Common myeloid progenitor, CD34-positive (primary cell): ENCODE measurements around the gene COMMD8.

Experiments
- CTCF ChIA-PET: fragments of 350-600 bp; sonication (Branson Sonifier 250); formaldehyde crosslinking; loops from one replicate; lab custom pipeline; 2021; ENCODE audit warnings: antibody characterized with exemption; lab: Charles Lee
- POLR2A ChIA-PET: fragments of 350-600 bp; sonication (Branson Sonifier 250); formaldehyde crosslinking; loops from one replicate; lab custom pipeline; 2021; ENCODE audit warnings: antibody characterized with exemption; lab: Charles Lee
- DNase-seq, 3 donors: peaks; one replicate each; pipeline versions ENCODE4 v3.0.0 to v3.0.0-alpha.2; 2013
- H3K27ac ChIP-seq, 2 experiments: 1 replicate in 1 of 2; 2 replicates in 1 of 2; pipeline ENCODE4 v1.7.0; 2013; ENCODE audit warnings: inconsistent platforms in 2 of 2, low read length in 2 of 2, mild to moderate bottlenecking in 2 of 2, low read depth in 1 of 2, moderate library complexity in 1 of 2; ENCODE audit not compliant: severe bottlenecking in 2 of 2, insufficient read depth in 1 of 2, poor library complexity in 1 of 2
- H3K27me3 ChIP-seq, 5 experiments: replicated peaks in 2 of 5; 1 replicate in 3 of 5; 2 replicates in 2 of 5; pipeline versions ENCODE4 v1.6.1 to v1.7.0; 2013; ENCODE audit warnings: low read length in 4 of 5, mild to moderate bottlenecking in 2 of 5, moderate library complexity in 2 of 5, inconsistent platforms in 1 of 5; ENCODE audit not compliant: insufficient read depth in 5 of 5, control insufficient read depth in 4 of 5
- H3K36me3 ChIP-seq, 4 experiments: 1 replicate in 2 of 4; 2 replicates in 2 of 4; pipeline versions ENCODE4 v1.6.1 to v1.7.0; 2013; ENCODE audit warnings: low read length in 3 of 4, control low read depth in 1 of 4, mild to moderate bottlenecking in 1 of 4; ENCODE audit not compliant: control insufficient read depth in 4 of 4, insufficient read depth in 4 of 4
- H3K4me1 ChIP-seq, 4 experiments: 1 replicate in 3 of 4; 2 replicates in 1 of 4; pipeline versions ENCODE4 v1.6.1 to v1.7.1; 2013; ENCODE audit warnings: low read length in 3 of 4, mild to moderate bottlenecking in 3 of 4, control low read depth in 1 of 4, inconsistent platforms in 1 of 4, moderate library complexity in 1 of 4; ENCODE audit not compliant: control insufficient read depth in 4 of 4, insufficient read depth in 4 of 4; ENCODE audit errors: control extremely low read depth in 1 of 4
- H3K4me3 ChIP-seq, 7 experiments: 1 replicate in 4 of 7; 2 replicates in 3 of 7; pipeline versions ENCODE4 v1.5.1 to v1.7.0; 2013; ENCODE audit warnings: mild to moderate bottlenecking in 7 of 7, low read length in 6 of 7, moderate library complexity in 6 of 7, inconsistent platforms in 2 of 7, low read depth in 2 of 7, control low read depth in 1 of 7; ENCODE audit not compliant: insufficient read depth in 4 of 7, control insufficient read depth in 1 of 7; ENCODE audit errors: extremely low read depth in 1 of 7
- H3K9me3 ChIP-seq, 5 experiments: 1 replicate in 4 of 5; 2 replicates in 1 of 5; pipeline versions ENCODE4 v1.6.1 to v1.7.1; 2013; ENCODE audit warnings: low read length in 4 of 5, mild to moderate bottlenecking in 2 of 5, inconsistent platforms in 1 of 5, low read depth in 1 of 5, moderate library complexity in 1 of 5; ENCODE audit not compliant: control insufficient read depth in 4 of 5, insufficient read depth in 2 of 5; ENCODE audit errors: control extremely low read depth in 1 of 5
- WGBS: methylation state at CpG from one replicate; pipeline ENCODE4 v1.1.5; 2013; ENCODE audit not compliant: insufficient coverage; 5-methylcytosine and 5-hydroxymethylcytosine counted together

COMMD8 gene

GRCh38 chr4:47468706-47469365 is 5.3 kb upstream of the COMMD8 start:
- H3K36me3 ChIP-seq, result no peaks in the 10 kb centered on the region
- no peak overlapping the region for H3K27ac ChIP-seq
- CTCF ChIA-PET, result no interaction called here
- H3K27me3 ChIP-seq, result no peaks in the 10 kb centered on the region
- POLR2A ChIA-PET, result no interaction called here
- no peaks in the 10 kb centered on the region for H3K9me3 ChIP-seq
- no peak for DNase-seq
- no CpG with 5 or more reads among the region's 6 CpGs for WGBS
- no peak overlapping the region for H3K4me3 ChIP-seq
- H3K4me1 ChIP-seq, result peaks cover under 1 to 2% (median 2%) of the 10 kb centered on the region in 4 experiments

- ChIA-PET POLR2A (interaction anchor here (0.7 kb wide), 1 partner anchor 31 kb away, joined by 3 read pairs; no protein-coding TSS in a partner anchor), CTCF (interaction anchor here (0.9 to 1.8 kb wide), 3 partner anchors 15 to 39 kb away, joined by 3 to 5 read pairs (median 3); no protein-coding TSS in a partner anchor)
- DNase-seq, result no peak
- no peaks in the 10 kb centered on the region for H3K36me3 ChIP-seq
- no peaks in the 10 kb centered on the region for H3K9me3 ChIP-seq
- H3K4me3 ChIP-seq, result no peak overlapping the region
- peaks cover 8 to 12% (median 10%) of the 10 kb centered on the region in 4 experiments for H3K4me1 ChIP-seq
- WGBS, result no CpG with 5 or more reads among the region's 2 CpGs
- no peak overlapping the region for H3K27ac ChIP-seq
- no peaks in the 10 kb centered on the region for H3K27me3 ChIP-seq
These were observed 2.7 kb upstream of the COMMD8 start for GRCh38 chr4:47466056-47466785.

GRCh38 chr4:47465004-47465403 is 1.5 kb upstream of the COMMD8 start:
- no peaks in the 10 kb centered on the region for H3K9me3 ChIP-seq
- ChIA-PET POLR2A (no interaction called here), CTCF (interaction anchor here (1.8 kb wide), 1 partner anchor 19 kb away, joined by 5 read pairs; no protein-coding TSS in a partner anchor)
- peaks cover 8 to 12% (median 10%) of the 10 kb centered on the region in 4 experiments for H3K4me1 ChIP-seq
- WGBS, result 78% methylated on average over 2 of the region's 2 CpGs
- DNase-seq, result peak in 1 of 3 donors; percentile 37
- H3K36me3 ChIP-seq, result no peaks in the 10 kb centered on the region
- no peak overlapping the region for H3K4me3 ChIP-seq
- H3K27ac ChIP-seq, result no peak overlapping the region
- no peaks in the 10 kb centered on the region for H3K27me3 ChIP-seq

- WGBS, result 21% methylated on average over 4 of the region's 6 CpGs
- Histone ChIP-seq H3K27me3 (no peaks in the 10 kb centered on the region), H3K9me3 (no peaks in the 10 kb centered on the region), H3K36me3 (peaks cover 0 to 6% (median 4%) of the 10 kb centered on the region in 4 experiments), H3K4me1 (peaks cover 8 to 12% (median 10%) of the 10 kb centered on the region in 4 experiments), H3K27ac (peak overlapping the region; percentile 43 to 78), H3K4me3 (peak overlapping the region; percentile 78 to 92 (median 86))
- POLR2A ChIA-PET, result no interaction called here
- CTCF ChIA-PET, result interaction anchor here (0.8 to 1.7 kb wide), 6 partner anchors 10 to 31 kb away, joined by 3 to 9 read pairs (median 4); partner anchors contain the start of gene ATP10D
- DNase-seq, result no peak
These were observed 685 bp downstream of the COMMD8 start for GRCh38 chr4:47462799-47463234.

- Histone ChIP-seq H3K4me1 (no peaks in the 10 kb centered on the region), H3K27me3 (no peaks in the 10 kb centered on the region), H3K4me3 (no peak overlapping the region), H3K9me3 (no peaks in the 10 kb centered on the region), H3K27ac (no peak overlapping the region), H3K36me3 (peaks cover 3 to 31% (median 22%) of the 10 kb centered on the region in 4 experiments)
- DNase-seq, result no peak
- WGBS, result 80% methylated on average over 3 of the region's 4 CpGs
- ChIA-PET POLR2A (no interaction called here), CTCF (no interaction called here)
These were observed 11.8 kb downstream of the COMMD8 start for GRCh38 chr4:47451657-47452056.

GRCh38 chr4:47444031-47444430 is 19.5 kb downstream of the COMMD8 start:
- WGBS, result 100% methylated on average over 2 of the region's 2 CpGs
- H3K27ac ChIP-seq, result no peak overlapping the region

More at GRCh38 chr4:47444031-47444430, 19.5 kb downstream of the COMMD8 start:
- Histone ChIP-seq H3K9me3 (no peaks in the 10 kb centered on the region), H3K27me3 (no peaks in the 10 kb centered on the region), H3K4me1 (peaks cover 9 to 45% (median 17%) of the 10 kb centered on the region in 4 experiments), H3K4me3 (no peak overlapping the region), H3K36me3 (peaks cover 0 to 3% (median 0%) of the 10 kb centered on the region in 4 experiments)
- DNase-seq, result no peak
- POLR2A ChIA-PET, result no interaction called here
- CTCF ChIA-PET, result interaction anchor here (0.9 to 1.5 kb wide), 2 partner anchors 19 to 27 kb away, joined by 3 to 5 read pairs; partner anchors contain the start of gene COMMD8
